Measurements from ENCODE around the gene MDC1. TPM values are rescaled to one million over a fixed set of nuclear protein-coding genes. Genes with fewer than 3 reads are reported as not detected.
A peak's percentile ranks its signal among the peaks of the same experiment; 100 is the strongest.
"Not testable (repeated sequence)": the region's sequence is repeated elsewhere in the genome, so short reads cannot be mapped to it uniquely, and the experiment has no call there.

The MDC1 gene
- total RNA-seq = 6.4 TPM

- peaks cover 50% of the 10 kb centered on the region for H3K4me1 ChIP-seq (ENCODE audit: insufficient read depth, low read length)
- no peaks in the 10 kb centered on the region for H3K9me3 ChIP-seq (ENCODE audit: low read depth, low read length)
- no peaks in the 10 kb centered on the region for H3K27me3 ChIP-seq (ENCODE audit: insufficient read depth, low read length)
- H3K4me3 ChIP-seq (ENCODE audit: low read length) = peak within 1 kb of the TSS; percentile 54
Observed at GRCh38 chr6:30717129-30717844, at the start of gene MDC1. Gene MDC1, minus strand, starts transcription at chr6:30717281. Its CDS starts 2,106 bp downstream, at chr6:30715175.

- H3K4me3 ChIP-seq (ENCODE audit: low read length) = no peak overlapping the region
- H3K9me3 ChIP-seq (ENCODE audit: low read depth, low read length) = no peaks in the 10 kb centered on the region
- H3K27me3 ChIP-seq (ENCODE audit: insufficient read depth, low read length) = no peaks in the 10 kb centered on the region
- peaks cover 34% of the 10 kb centered on the region for H3K4me1 ChIP-seq (ENCODE audit: insufficient read depth, low read length)
Observed at GRCh38 chr6:30766461-30767157, 49.5 kb upstream of the MDC1 start.

- not testable (repeated sequence) for H3K4me3 ChIP-seq (ENCODE audit: low read length); H3K9me3 ChIP-seq (ENCODE audit: low read depth, low read length); H3K27me3 ChIP-seq (ENCODE audit: insufficient read depth, low read length)
- peaks cover 38% of the 10 kb centered on the region for H3K4me1 ChIP-seq (ENCODE audit: insufficient read depth, low read length)
Observed at GRCh38 chr6:30765495-30765894, 48.4 kb upstream of the MDC1 start.

GRCh38 chr6:30764490-30765043 lies 47.5 kb upstream of the MDC1 start:
- not testable (repeated sequence) for H3K27me3 ChIP-seq (ENCODE audit: insufficient read depth, low read length); H3K4me3 ChIP-seq (ENCODE audit: low read length); H3K9me3 ChIP-seq (ENCODE audit: low read depth, low read length)
- peaks cover 37% of the 10 kb centered on the region for H3K4me1 ChIP-seq (ENCODE audit: insufficient read depth, low read length)

- Histone ChIP-seq H3K27me3 (ENCODE audit: insufficient read depth, low read length) (no peaks in the 10 kb centered on the region), H3K4me1 (ENCODE audit: insufficient read depth, low read length) (peaks cover 34% of the 10 kb centered on the region), H3K9me3 (ENCODE audit: low read depth, low read length) (no peaks in the 10 kb centered on the region), H3K4me3 (ENCODE audit: low read length) (no peak overlapping the region)
Observed at GRCh38 chr6:30763618-30764489, 46.8 kb upstream of the MDC1 start.

- Histone ChIP-seq H3K4me1 (ENCODE audit: insufficient read depth, low read length) (peaks cover 34% of the 10 kb centered on the region), H3K4me3 (ENCODE audit: low read length) (no peak overlapping the region), H3K9me3 (ENCODE audit: low read depth, low read length) (no peaks in the 10 kb centered on the region), H3K27me3 (ENCODE audit: insufficient read depth, low read length) (no peaks in the 10 kb centered on the region)
Observed at GRCh38 chr6:30763155-30763617, 46.1 kb upstream of the MDC1 start.

GRCh38 chr6:30761791-30762429 lies 44.8 kb upstream of the MDC1 start:
- no peak overlapping the region for H3K4me3 ChIP-seq (ENCODE audit: low read length)
- H3K27me3 ChIP-seq (ENCODE audit: insufficient read depth, low read length) = no peaks in the 10 kb centered on the region
- H3K4me1 ChIP-seq (ENCODE audit: insufficient read depth, low read length) = peaks cover 26% of the 10 kb centered on the region
- no peaks in the 10 kb centered on the region for H3K9me3 ChIP-seq (ENCODE audit: low read depth, low read length)

- H3K4me1 ChIP-seq (ENCODE audit: insufficient read depth, low read length) = peaks cover 30% of the 10 kb centered on the region
- no peaks in the 10 kb centered on the region for H3K9me3 ChIP-seq (ENCODE audit: low read depth, low read length)
- H3K27me3 ChIP-seq (ENCODE audit: insufficient read depth, low read length) = no peaks in the 10 kb centered on the region
- no peak overlapping the region for H3K4me3 ChIP-seq (ENCODE audit: low read length)
Observed at GRCh38 chr6:30760549-30760948, 43.5 kb upstream of the MDC1 start.

GRCh38 chr6:30759575-30760239 lies 42.6 kb upstream of the MDC1 start:
- H3K27me3 ChIP-seq (ENCODE audit: insufficient read depth, low read length) = no peaks in the 10 kb centered on the region
- no peaks in the 10 kb centered on the region for H3K9me3 ChIP-seq (ENCODE audit: low read depth, low read length)
- H3K4me1 ChIP-seq (ENCODE audit: insufficient read depth, low read length) = peaks cover 30% of the 10 kb centered on the region
- H3K4me3 ChIP-seq (ENCODE audit: low read length) = no peak overlapping the region

- H3K4me3 ChIP-seq (ENCODE audit: low read length) = no peak overlapping the region
Observed at GRCh38 chr6:30757261-30757904, 40.3 kb upstream of the MDC1 start.

GRCh38 chr6:30756405-30757003 lies 39.4 kb upstream of the MDC1 start:
- H3K4me1 ChIP-seq (ENCODE audit: insufficient read depth, low read length) = peaks cover 42% of the 10 kb centered on the region
- H3K27me3 ChIP-seq (ENCODE audit: insufficient read depth, low read length); H3K9me3 ChIP-seq (ENCODE audit: low read depth, low read length); H3K4me3 ChIP-seq (ENCODE audit: low read length): not testable (repeated sequence)

More at GRCh38 chr6:30757261-30757904, 40.3 kb upstream of the MDC1 start:
- peaks cover 38% of the 10 kb centered on the region for H3K4me1 ChIP-seq (ENCODE audit: insufficient read depth, low read length)
- no peaks in the 10 kb centered on the region for H3K9me3 ChIP-seq (ENCODE audit: low read depth, low read length)
- H3K27me3 ChIP-seq (ENCODE audit: insufficient read depth, low read length) = no peaks in the 10 kb centered on the region

GRCh38 chr6:30754631-30755030 lies 37.5 kb upstream of the MDC1 start:
- Histone ChIP-seq H3K9me3 (ENCODE audit: low read depth, low read length) (no peaks in the 10 kb centered on the region), H3K27me3 (ENCODE audit: insufficient read depth, low read length) (no peaks in the 10 kb centered on the region), H3K4me1 (ENCODE audit: insufficient read depth, low read length) (peaks cover 37% of the 10 kb centered on the region), H3K4me3 (ENCODE audit: low read length) (no peak overlapping the region)

- Histone ChIP-seq H3K9me3 (ENCODE audit: low read depth, low read length) (no peaks in the 10 kb centered on the region), H3K27me3 (ENCODE audit: insufficient read depth, low read length) (no peaks in the 10 kb centered on the region), H3K4me3 (ENCODE audit: low read length) (no peak overlapping the region), H3K4me1 (ENCODE audit: insufficient read depth, low read length) (peaks cover 25% of the 10 kb centered on the region)
Observed at GRCh38 chr6:30752157-30752927, 35.3 kb upstream of the MDC1 start.

Data from mononuclear cell (primary cell).